Umbilical cord (tissue), 2 donors: ENCODE results near the gene PDE4D. TPM values are rescaled to one million over a fixed set of nuclear protein-coding genes. Genes with fewer than 3 reads are reported as not detected.
A peak's percentile ranks its signal among the peaks of the same experiment; 100 is the strongest.

Experiments
- DNase-seq: peaks from one replicate; pipeline ENCODE4 v3.0.0-alpha.2; 2015; ENCODE audit warnings: low spot score
- total RNA-seq: library from RNA; depleted of rRNA; stranded (reverse); fragments of >200 nt; gene quantifications from one replicate; pipeline ENCODE4 v1.2.3, GENCODE V29; 2014; ENCODE audit warnings: low replicate concordance; ENCODE audit not compliant: insufficient read depth

PDE4D gene
- total RNA-seq, 1 donor from 2014 or later: 283 TPM

DNA sequence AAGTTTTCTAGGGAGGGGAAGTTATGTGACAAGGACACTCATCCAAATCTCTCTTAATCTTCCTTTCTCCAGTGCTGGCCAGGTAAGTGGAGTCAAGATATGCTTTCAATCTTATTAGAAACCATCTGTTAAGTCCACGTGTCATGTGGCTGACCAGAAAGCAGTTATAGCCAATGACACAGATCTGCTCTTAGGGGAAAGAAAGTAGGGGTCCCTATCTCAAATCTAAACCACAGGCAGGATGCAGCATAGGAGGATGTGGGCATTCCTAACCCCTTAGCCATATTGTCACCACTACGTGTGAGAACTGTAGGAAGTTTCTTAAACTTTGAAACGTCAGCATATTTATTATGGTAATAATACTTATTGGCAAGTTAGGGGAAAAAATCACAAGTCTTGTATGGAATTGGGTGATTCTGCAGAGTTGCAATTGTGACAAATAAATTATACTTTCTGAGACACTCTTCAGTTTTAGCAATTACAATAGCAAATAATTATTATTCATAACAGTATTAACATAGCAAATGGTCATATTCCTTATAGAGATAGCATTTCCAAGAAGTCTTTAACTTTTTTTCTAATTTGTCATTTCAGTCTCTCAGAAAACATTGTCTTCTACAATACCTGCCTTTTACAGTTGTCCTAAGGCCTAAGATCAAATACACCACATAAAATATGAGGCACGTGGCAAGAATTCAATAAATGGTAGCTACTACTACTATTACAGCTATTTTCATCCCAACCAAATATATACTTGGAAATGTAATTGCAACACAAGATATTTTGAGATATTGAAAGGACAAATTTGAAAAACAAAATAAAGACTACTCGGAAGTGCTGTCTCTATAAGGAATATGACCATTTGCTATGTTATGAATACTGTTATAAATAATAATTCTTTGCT, 236.9 kb downstream of the PDE4D start:
- no peak for DNase-seq

DNA sequence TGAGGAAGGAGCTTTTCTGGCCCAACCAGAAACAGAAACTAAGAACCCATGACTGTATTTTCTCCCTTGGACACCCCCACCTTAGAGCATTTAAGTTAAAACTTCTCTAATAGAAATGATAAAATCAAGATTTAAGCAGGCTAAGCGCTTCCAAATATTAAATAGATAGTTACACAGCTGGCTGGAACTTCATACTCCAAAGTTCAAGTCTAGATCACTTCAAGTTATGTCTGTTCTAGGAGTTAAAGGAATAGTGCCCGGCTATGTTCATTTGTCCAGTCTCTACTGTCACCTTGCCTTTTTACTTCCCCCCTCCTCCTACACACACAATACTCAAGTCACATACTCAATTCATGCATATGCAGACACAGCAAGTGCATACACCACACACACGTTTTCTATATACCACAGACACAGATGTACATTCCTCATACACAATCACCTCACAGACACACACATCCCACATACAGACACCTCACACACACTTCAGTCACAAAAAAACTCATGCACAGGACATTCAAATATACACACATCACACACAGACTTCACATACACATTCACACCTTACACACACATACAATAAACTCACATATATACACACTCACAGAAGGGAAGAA, 237.7 kb downstream of the PDE4D start:
- no peak for DNase-seq

DNA sequence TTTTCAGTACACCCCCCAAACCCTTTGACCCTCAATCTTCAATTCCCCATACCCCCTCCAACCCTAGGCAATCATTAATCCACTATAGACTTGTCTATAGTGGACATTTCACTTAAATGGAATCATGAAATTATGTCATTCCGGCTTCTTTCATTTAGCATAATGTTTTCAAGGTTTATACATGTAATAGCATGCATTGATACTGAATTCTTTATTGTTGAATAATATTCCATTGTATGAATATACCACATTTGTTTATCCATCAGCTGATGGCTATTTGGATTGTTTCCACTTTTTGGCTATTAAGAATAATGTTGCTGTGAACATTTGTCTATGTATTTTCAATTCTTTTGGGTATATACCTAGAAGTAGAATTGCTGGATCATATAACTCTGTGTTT, 238.8 kb downstream of the PDE4D start:
- DNase-seq: no peak

DNA sequence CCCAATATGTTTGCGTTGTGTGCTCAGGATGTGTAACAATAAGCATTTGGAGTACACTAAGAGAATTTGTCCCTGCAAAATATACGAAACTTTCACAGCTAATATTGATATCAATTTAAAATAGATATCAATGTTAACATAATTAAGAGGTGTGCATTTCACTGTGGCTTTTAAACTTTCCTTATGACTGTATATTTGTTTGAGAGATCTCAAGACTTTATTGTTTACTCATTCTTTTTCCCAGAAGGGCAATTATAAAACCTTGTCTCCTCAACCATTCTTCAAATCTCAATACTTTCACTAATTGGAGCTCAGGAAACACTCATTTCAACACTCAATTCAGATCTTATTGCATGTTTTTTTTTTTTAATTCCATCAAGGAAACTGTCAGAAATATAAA, 241.1 kb downstream of the PDE4D start:
- no peak for DNase-seq

DNA sequence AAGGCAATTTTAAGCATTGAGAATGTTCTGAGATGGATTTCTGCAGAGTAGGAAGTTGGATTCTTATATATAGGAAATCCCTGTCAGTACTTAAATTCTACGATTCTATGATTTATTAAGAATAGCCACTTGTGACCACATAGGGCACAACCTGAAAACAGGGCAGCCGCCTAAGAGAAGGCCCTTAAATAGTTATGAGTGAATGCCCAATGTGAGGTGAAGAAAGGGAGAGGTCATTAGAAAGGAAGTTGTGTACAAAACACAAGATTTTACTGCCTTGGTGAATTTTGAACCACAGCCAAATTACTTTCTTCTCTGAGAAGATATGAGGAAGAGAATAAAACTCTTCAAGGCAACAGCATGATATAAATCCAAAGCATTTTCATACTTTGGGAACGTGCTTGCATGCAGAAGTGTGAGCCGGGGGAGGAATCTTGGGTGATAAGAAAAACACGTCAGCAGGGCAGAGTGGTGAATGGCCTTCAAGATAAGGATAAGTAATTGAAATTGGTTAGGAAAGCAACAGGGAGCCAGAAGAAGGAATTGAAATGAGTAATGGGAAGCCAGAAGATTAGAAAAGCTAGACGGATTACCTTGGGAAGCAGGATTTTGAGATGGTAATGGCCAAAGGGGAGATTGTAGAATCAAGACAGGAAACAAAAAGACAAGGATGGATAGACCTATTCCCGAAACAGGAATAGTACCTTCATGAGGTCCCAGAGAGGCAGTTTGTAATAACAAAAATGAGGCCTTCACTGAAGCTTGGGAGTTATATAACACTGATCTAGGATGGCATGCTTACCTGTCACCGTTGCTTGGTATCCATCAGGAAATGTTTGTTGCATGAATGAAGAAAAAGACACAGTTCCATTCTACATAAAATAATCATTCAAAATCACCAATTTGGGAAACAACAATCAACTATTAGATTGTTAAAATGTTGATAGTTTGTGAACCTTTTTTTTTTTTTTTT, 244.3 kb downstream of the PDE4D start:
- DNase-seq: peak; percentile 65

DNA sequence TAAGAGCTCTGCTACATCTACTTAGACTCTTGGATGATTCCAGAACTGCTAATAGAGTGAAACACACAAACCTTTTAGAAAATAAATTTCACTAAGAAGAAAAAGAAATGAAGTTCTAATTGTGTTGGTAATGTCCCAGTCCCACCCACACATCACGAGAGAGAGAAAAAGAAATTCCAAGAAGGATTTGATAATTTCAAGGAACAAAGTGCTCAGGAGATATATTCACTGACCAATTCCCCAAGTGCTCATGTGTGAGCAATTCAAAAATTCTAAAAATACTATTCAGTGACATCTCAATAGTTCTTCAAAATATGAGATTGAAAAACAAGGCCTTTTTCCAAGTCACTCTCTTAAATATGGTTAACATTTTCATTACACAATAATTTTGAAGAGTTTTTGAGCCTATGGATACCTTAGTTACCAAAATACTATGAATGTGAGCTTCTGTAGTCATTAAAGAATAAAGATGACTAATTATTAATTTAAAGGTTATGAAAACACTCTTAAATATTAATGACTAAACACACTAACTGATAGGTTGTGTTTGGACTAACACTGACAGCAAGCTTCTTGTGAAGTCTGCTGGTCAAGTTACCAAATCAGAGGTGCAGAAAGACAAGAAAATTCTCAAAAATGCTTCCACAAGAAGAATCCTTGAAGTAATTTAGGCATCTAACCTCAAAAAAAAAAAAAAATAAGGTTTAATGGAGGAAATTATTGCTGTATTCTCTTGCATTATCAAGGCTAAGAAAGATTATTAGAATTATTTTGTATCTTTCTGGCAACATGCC, 245.3 kb downstream of the PDE4D start:
- DNase-seq: no peak

- no peak for DNase-seq
Measured at GRCh38 chr5:59645380-59645779, 248.1 kb downstream of the PDE4D start.

GRCh38 chr5:59640411-59640810, 253.1 kb downstream of the PDE4D start:
- no peak for DNase-seq

GRCh38 chr5:59637884-59638580, 255.5 kb downstream of the PDE4D start:
- DNase-seq: no peak

GRCh38 chr5:59629561-59629960, 264.0 kb downstream of the PDE4D start:
- no peak for DNase-seq

DNA sequence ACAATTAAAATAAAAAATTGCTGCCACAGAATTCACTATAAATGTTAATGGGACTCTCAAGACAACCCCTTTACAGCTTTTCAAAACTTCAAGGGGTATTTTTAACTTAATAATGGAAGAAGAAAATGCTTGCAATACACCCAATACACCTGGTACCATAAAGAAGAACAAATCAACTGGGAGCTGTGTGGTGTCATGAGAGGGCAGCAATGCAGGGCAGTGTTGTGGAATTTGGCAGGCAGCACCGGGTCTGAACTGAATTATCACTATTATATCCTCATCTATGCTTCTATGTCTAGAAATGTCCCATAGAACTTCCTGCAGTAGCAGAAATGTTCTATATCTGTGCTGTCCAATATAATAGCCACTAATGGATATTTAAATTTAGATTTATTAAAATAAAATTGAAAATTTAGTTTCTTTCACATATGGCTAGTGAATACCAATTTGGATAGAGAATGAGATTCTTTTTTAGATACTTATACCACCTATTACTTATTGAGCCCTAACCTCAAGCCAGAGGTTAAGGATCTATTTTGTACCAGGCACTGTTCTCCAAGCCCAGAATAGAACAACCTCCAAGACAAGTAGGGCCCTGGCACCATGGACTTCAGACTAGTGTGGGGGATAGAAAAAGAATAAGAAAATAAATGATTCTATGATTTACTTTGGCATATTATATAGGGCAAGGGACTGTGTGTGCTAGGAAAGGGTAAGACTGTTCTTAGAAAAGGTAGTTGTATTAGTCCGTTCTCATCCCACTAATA, 265.3 kb downstream of the PDE4D start:
- DNase-seq: no peak

GRCh38 chr5:59624898-59625297, 268.6 kb downstream of the PDE4D start:
- DNase-seq: no peak

DNA sequence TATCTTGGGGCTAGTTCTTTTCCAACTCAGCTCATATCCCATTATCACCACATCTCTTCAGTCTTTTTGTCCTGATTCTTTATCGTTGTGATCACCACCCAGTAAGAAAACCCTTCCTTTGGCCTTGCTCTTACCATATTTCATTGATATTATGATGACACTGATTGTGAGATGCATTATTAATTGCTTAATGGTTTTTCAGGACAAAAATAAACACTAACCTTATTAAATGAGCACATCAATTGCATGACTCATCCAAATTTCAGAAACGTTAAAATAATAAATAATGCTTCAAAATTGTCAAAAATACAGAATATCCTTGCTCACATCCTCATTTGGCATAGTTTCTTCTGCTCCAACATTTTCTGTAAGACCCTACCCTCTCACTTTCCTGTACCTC, 270.7 kb downstream of the PDE4D start:
- DNase-seq: no peak

DNA sequence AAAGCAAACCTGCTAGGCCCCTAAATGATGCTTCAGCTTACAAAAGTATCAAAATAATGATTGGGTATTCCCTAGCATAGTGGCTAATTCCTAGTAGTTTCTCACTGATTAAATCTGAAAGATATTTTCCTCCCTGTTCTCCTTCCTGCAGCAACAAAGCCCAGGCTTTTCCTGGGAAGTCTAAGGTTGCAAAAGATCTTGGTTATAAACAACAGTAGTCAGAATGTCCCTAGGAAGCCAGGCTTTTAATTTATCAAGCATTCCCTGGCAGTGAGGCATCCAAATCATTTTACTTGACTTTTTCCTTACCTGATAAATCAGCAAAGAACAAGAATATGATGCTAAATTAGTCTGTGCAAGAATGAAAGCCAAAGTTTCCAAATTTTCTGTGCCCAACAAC, 272.0 kb downstream of the PDE4D start:
- no peak for DNase-seq

- DNase-seq: no peak
Measured at GRCh38 chr5:59620535-59621212, 272.9 kb downstream of the PDE4D start.

- no peak for DNase-seq
Measured at GRCh38 chr5:59618644-59619043, 274.9 kb downstream of the PDE4D start.

GRCh38 chr5:59617186-59617771, 276.2 kb downstream of the PDE4D start:
- no peak for DNase-seq

GRCh38 chr5:59616413-59616812, 277.1 kb downstream of the PDE4D start:
- no peak for DNase-seq

- DNase-seq: no peak
Measured at GRCh38 chr5:59615272-59615671, 278.3 kb downstream of the PDE4D start.
